GM19351 (cell line): ENCODE results near the gene PPP1R9A.

Source experiments
- ATAC-seq: cut with Tn5 transposase; IDR thresholded peaks from one replicate; pipeline ENCODE4 v1.9.1; 2021; ENCODE audit warnings: mild to moderate bottlenecking, moderate library complexity; ENCODE audit not compliant: unreplicated experiment

PPP1R9A gene

DNA sequence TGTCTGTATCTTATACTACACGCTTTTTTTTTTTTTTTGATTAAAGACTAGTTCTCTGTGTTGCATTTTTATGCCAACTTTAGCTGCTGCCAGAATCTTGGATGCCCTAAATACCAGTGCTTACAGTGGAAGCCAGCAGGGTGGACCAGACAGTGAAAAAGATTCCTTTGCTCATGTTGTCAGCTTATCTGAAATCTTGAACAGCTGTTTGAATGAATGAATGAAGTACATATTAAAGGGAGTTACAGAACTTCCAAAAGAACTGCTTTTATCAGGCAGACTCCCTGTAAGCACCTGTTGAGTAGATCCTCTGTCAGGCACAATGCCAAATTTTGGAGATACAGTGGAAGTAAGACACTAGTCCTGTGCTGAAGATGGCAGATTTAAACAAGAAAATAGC, 184.9 kb downstream of the PPP1R9A start:
- no peak for ATAC-seq

DNA sequence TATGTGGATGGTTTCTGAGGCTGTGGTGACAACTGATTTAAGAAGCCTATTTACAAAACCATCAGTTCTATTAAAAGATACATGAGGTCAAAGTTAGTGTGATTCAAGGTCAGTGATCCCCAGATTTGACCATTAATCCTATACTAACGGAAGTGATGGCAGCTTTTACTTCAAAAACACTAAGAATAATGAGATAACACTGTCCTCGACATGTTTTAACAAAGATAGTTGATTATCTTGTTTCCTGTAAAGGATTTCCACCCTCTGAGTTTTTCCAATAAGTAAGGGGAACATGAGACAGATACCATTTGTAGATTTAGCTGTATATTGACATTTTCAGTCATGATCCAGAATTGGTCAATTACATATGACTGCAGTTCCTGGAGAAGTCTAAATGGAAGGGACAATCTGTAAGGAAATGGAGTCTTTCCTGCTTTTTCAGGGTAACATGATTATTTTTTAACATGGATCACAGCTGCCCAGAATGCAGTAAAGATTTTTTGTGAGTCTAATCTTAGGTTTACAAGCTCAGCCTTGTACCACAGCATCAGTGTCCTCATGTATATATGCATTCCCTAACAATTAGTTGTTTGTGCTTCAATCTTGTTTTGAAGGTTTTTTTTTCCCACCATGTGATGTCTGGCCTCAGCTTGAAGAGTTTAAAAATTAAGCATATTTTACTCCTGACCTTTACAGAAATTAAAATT, 188.0 kb downstream of the PPP1R9A start:
- no peak for ATAC-seq

DNA sequence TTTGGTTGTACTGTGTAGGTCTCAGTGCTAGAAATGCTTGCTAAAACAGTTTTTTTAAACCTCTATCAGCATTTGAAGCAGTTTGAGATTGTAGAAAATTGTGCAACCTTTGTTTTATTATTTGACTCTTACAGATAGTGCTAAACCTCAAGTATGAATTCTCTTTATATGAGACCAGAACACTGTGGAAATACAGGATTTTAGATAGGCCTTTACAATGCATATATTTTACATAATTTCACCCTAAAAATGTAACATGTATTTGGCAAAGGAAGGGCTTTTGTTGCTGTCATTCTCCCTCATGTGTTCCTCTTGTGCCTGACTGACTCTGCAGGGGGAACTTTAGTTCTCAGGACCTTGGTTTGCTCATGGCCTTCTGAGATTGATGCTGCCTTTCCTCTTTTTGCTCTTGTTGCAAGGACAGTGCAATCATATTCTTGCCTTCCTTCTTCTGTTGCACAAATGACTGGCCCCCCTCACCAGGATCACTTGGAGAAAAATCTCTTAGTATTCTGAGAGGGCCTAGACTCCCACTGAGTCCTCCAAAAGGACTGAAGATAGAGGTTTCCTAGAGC, 188.7 kb downstream of the PPP1R9A start:
- no peak for ATAC-seq

DNA sequence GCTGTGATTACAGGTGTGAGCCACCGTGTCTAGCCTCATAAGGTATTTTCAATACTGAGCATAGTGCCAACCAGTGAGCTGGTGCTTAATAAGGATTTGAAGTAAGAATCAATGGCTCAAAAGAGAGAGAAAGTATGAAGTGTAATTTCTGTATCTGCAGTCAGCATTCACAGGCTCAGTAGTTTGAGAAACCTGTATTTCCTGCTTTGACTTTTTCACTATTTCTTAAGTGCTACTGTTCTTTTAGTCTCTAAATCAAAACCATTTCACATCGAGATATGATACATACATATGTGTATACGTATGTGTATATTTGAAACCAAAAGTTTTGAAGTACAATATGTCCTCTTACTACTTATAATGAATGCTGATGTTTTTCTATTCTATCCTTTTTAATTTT, 189.9 kb downstream of the PPP1R9A start:
- no peak for ATAC-seq

DNA sequence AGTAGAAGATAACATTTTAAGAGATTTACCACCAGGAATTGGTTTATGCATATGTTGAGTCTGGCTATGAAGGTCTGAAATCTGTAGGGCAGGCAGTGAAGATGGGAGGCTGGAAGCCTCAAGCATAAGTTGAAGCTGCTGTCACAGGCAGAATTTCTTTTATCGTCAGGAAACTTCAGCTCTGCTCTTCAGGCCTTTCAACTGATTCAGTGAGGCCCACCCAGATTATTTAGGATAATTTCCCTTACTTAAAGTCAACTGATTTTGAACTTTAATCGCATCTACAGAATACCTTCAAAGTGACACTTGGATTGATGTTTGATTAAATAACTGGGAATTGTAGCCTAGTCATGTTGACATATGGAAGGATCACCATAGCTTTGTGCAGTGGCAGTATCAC, 190.5 kb downstream of the PPP1R9A start:
- ATAC-seq: no peak

DNA sequence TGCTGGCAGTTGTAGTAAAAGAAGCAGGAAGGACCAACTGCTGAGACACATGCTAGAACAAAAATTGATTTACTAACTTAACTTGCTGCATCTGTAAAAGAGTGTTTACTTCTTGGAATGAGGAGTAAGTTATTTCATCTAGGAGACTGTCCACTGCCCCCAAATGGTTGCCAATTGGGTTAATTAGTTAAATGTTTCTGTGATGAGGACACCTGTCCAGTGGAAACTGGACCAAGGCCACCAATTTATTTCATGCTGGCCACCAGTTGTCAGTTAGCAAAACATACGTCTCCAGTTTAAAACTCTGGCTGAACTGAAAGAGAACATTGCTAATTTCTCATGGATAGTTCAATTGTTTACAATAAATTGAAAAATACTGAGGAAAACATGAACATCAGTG, 191.7 kb downstream of the PPP1R9A start:
- ATAC-seq: no peak

DNA sequence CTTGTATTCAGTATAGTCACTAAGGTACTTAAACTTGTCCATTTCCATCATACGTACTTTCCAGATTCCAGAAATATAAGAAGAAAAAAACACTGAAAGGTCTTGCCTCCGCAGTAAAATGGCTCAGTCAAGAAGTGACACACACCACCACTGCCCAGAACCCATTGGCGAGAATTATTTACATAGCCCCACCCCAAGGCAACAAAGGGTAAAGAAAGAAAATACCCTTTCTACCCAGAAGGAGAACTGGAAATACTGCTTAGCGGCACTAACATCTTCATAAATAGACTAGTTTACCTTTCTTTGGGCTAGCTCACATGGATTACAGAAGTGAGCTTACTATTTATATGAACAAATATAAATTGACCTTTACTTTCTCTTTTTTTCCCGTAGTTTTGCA, 194.0 kb downstream of the PPP1R9A start:
- no peak for ATAC-seq

DNA sequence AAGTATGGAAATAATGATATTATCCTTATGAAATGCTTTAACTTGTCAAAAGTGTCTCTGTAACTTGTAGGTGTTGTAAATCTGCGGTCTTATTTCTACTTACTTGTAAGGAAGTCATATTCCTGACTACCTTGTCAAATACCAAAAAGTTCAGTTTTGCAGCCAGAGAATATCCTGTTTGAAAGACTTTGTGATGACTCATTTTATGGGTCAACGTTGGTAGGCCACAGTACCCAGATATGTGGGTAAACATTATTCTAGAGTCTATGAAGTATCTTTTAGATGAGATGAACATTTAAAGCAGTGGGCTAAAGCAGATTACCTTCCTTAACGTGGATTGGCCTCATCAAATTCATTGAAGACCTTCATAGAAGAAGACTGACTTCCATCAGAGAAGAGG, 195.3 kb downstream of the PPP1R9A start:
- no peak for ATAC-seq

DNA sequence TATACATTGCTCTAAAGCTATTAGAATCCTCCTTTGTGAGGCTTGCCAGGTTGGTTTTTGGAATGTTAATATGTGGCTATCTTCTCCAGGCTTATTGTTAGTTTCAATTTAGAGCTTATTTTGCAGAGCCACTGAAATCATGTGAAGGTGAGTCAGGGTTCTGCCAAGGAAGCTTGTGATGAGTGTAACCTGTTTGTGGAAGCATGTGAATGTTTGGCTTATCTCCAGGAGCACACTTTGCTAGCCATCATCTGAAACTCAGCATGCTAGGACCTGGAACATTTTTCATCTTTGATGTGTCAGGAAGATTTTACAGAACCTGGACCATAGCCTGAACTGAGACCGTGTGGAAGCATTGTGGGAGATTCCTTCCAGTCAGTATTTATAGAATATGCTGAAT, 197.3 kb downstream of the PPP1R9A start:
- ATAC-seq: no peak

DNA sequence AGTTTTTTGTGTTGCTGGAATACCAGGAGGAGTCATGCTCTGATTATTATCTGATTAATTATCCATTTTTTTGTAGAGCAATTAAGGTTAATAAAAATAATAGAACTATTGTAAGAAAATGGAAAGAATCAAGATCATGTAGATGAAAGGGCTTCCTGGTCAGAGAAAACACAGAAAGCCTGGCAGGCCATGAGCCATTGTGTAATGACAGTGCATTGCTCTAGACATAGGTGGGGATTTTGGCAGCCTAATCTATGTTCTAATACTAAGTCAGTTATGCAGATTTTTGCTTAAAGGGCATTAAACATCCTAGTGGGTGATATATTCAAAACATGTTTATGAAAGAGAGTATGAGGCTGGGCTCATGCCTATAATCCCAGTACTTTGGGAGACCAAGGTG, 198.2 kb downstream of the PPP1R9A start:
- no peak for ATAC-seq

DNA sequence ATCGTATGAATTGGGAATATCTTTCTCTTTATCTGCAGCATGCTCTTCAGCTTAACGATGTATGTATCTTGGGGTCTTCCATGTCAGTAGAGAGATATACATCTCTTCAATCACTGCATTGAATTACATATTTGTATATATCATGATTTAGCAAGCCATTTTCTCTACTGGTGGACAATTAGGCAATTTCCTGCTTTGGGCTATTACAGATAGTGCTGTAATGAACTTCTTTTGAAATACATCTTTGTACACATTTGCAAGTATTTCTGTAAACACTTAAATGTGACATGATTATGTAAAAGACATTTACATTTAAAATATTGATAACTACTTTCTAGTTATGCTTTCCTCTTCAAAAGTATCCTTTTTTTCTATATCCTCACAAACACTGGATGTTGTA, 199.0 kb downstream of the PPP1R9A start:
- no peak for ATAC-seq

DNA sequence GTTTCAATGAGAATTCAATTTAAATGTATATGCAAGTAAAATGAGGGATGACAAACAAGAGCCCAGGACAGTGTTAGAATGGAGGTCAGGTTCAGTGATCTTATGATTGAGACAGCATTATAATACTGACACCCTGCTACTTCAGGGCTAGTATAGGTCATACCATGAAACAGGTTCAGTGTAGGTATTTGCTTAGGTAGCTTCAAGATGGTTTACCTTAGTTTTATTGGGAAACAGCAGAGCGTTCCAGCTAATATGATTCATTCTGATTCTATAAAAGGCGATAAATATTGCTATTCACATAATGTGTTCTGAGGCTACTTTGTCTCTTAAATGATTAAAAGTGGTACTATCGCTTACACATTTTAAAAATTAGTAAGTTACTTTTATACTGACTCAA, 203.3 kb downstream of the PPP1R9A start:
- ATAC-seq: no peak

DNA sequence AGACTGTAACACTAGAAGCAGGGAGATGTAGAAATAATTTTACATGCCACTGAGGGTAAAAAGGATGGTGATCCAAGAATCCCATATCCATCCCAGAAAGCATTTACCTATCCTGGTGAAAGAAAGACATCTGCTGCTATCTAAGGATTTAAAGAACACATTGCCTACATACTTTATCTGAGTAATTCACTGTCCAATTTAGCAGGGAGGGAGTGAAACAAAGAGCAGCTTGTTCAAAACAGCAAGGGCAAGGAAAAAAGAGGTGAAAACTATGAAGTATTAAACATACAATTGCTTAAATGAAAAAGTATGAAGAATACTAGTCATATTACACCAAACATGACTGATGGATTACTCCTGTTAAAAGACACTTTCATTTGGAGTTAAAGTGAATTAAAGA, 206.2 kb downstream of the PPP1R9A start:
- ATAC-seq: no peak

DNA sequence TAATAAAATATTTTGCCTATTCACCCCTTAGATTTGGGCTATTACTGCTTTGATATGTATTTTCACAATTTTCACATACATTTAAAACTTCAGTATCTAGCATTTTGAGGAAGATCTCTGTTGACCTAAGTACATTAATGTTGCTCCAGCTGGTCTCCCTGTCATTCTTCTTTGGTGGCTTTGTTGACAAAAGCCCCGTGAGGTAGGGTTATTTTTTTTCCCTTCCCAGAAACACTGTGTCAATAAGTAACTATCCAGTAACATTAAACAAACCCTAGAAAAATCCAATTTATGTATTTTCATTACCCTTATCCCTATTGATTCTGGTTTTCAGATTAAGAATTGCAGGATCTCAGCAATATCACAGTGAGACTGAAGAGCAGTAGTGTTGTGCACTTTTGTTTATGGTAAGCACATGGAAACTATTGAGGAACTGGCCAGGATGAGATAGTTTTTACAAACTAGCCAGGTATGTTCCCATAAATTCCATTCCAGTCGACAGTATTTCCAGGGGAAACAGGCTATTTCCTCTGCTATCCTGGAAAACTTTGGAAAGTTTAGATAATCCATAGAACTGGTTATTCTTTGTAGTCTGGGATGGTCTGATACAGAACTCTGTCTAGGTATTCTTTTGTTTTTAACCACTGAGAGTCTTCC, 218.8 kb downstream of the PPP1R9A start:
- ATAC-seq: no peak

DNA sequence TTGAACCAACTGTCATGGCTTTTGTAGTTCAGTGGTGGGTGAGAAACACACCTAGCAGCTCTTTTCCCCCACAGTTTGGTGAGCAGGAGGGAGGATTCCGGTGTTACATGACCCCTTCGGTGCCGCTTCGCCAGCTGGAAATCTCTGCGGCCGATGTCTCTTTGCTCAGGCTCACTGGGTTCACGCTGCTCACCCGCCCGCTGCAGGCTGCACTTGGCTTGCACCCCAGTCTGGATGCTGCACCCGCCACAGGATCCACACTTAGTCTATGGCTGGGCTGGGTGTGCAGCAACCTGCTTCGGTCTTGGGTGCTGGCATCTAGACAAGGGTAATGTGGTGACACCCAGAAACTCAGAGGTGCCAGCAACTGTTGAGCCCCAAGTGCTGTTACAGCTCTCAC, 225.1 kb downstream of the PPP1R9A start:
- ATAC-seq: no peak

DNA sequence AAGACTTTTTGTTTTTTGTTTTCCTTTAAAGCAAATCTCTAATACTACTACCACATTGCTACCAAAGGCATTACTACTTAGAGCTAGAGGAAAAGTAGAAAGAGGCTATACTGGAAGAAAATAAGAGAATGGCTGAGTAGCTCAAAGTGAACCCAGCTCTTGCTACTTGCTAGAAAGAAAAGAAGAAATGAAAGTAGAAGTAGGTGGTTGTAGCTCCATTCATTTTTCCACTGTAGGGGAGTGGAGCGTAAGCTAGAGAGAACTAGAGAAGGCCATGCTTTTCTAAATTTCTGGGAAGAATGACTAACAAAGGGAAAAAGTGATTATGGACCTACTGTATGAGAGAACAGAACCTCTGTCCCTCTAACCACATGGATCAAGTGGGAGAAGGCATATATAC, 232.5 kb downstream of the PPP1R9A start:
- no peak for ATAC-seq

DNA sequence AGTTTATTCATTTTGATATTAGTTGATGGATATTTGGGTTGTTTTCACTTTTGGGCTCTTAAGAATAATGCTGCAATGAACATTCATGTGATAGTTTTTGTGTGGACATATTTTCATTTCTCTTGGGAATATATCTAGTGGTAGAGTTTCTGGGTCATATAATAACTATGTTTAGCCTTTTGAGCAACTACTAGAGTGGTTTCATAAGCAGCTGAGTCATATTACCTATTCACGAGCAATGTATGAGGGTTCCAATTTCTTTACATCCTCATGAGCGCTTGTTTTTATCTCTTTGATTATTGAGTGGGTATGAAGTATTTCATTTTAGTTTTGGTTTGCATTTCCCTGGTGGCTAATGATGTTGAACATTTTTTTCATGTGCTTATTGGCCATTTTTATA, 234.4 kb downstream of the PPP1R9A start:
- ATAC-seq: no peak

DNA sequence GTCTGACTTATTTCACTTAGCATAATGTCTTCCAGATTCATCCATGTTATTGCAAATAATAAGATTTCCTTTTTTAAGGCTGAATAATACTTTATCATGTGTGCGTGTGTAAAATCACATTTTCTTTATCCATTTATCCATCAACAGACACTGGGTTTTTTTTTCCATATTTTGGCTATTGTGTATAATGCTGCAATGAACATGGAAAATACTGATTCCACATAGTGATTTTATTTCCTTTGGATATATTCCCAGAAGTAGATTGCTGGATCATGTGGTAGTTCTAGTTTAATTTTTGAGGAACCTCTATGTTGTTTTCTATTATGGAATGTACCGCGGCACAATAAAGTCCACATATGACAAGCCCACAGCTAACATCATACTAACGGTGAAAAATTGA, 236.9 kb downstream of the PPP1R9A start:
- ATAC-seq: no peak

DNA sequence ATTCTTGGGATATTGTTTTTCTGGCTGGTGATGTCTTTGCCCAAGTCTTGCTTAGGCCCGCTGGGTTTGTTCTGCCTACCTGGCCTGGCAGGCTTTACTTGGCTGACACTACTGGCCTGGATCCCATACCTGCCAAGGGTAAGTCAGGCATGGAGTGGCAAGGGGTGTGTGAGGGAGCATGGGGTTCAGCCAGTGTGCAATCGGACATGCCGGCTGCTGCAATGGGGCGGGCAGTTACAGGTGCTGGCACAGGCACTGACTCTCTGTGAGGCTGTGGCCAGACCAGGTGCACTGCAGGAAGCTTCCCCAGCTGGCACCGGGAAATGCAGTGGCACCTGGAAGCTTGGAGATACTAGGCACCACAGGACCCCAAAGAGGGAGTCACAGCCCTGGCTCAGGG, 248.6 kb downstream of the PPP1R9A start:
- ATAC-seq: no peak

DNA sequence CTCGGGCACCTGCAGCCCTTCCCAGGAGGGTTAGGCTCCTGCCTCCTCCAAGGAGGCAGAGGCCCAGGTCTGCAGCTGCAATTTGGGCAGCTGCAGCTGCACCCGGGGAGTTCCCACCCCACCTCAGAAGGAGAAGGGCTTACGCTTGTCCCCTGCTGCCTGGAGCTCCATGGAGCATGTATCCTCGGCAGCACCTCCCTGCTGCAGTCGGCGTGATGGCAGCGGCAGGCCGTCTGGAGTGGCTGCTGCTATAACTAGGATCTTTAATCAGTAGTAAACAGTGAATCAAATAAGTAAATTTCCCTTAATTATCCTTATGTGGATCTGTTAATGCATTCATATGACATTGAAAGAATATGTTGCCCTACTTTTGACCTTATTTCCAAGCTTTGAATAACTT, 250.0 kb downstream of the PPP1R9A start:
- ATAC-seq: no peak

DNA sequence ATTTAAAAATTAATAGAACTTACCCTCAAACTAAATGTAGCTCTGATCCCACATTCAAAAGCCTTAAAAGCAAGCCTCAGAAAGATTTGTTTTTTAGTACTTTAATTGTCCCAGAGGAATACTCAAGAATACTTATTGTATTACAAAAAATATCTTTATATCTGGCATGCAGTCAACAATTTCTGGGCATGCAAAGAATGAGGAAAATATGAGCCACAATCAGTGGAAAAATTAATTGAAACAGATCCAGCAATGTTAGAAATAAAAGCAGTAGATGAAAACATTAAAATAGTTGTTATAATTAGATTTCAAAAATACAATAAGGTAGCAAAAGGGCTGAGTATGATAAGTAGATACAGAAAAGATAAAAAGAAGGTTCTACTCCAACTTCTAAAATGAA, 262.3 kb downstream of the PPP1R9A start:
- no peak for ATAC-seq

DNA sequence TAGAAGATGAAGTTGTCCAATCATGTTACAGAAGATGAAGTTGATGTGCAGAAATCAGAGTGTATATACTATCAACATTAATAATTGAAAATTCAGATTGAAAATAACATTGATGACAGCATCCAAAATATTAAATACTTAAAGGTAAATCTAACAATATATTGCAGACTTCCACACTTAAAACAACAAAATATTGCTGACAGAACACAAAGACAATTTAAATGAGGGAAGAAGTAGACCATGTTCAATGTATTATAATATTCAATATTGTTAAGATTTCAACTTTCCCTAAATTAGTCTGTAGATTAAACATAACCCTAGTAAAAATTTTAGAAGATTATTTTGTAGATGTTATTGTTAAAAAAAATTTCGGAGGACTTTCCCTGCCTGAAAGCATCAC, 265.0 kb downstream of the PPP1R9A start:
- ATAC-seq: no peak

DNA sequence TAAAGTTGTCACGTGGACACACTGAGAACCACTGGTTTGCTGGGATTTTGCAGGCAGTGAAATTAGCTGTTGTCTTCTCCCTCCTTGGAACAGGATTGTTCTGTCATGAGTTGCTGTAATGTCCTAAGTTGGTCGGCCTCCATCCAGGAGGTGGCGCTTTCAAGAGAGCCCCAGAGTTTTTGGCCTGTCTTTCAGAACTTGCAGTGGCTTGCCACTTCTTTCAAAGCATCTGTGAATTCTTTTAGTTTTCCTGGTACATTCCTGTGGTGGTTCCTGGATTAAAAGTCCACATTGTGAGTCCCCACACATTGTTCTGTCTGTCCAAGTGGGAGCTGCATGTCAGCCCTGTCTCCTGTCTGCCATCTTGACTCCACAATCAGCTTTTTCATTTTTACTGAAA, 283.1 kb downstream of the PPP1R9A start:
- no peak for ATAC-seq
